Smooth muscle cell (in vitro differentiated cells): ENCODE data around the gene PRKG1. TPM values are rescaled to one million over a fixed set of nuclear protein-coding genes. Genes with fewer than 3 reads are reported as not detected.

ENCODE experiments used
- DNase-seq: peaks from one replicate; lab custom pipeline; 2025; ENCODE audit not compliant: unreplicated experiment; lab: John Stamatoyannopoulos, UW
- H2AFZ ChIP-seq: fragments of 200-600 bp; sonication (generic); 2 replicates; pipeline ENCODE4 v1.6.0; 2016; ENCODE audit warnings: antibody characterized with exemption, low read depth, mild to moderate bottlenecking
- H3F3A ChIP-seq: fragments of 200-600 bp; sonication (generic); 2 replicates; pipeline ENCODE4 v1.6.0; 2017; ENCODE audit warnings: antibody characterized with exemption, low read depth
- H3K27ac ChIP-seq: fragments of 200-600 bp; sonication (generic); 2 replicates; pipeline ENCODE4 v1.5.1; 2016; ENCODE audit warnings: low read depth, mild to moderate bottlenecking
- H3K27me3 ChIP-seq: fragments of 200-600 bp; sonication (generic); 2 replicates; pipeline ENCODE4 v1.6.1; 2016; ENCODE audit warnings: low read depth, mild to moderate bottlenecking
- H3K36me3 ChIP-seq: fragments of 200-600 bp; sonication (generic); 2 replicates; pipeline ENCODE4 v1.5.1; 2016; ENCODE audit warnings: low read depth
- H3K4me1 ChIP-seq: fragments of 200-600 bp; sonication (generic); 2 replicates; pipeline ENCODE4 v1.5.1; 2016; ENCODE audit warnings: low read depth
- H3K4me2 ChIP-seq: fragments of 200-600 bp; sonication (generic); 2 replicates; pipeline ENCODE4 v1.6.0; 2016; ENCODE audit warnings: mild to moderate bottlenecking
- H3K4me3 ChIP-seq: fragments of 200-600 bp; sonication (generic); 2 replicates; pipeline ENCODE4 v1.5.1; 2016; ENCODE audit warnings: mild to moderate bottlenecking
- H3K79me2 ChIP-seq: fragments of 200-600 bp; sonication (generic); 2 replicates; pipeline ENCODE4 v1.6.0; 2016; ENCODE audit warnings: low read depth, mild to moderate bottlenecking
- H3K9ac ChIP-seq: fragments of 200-600 bp; sonication (generic); 2 replicates; pipeline ENCODE4 v1.6.0; 2016; ENCODE audit warnings: low read depth
- H3K9me3 ChIP-seq: fragments of 200-600 bp; sonication (generic); replicated peaks from 2 replicates; pipeline ENCODE4 v1.5.1; 2016; ENCODE audit warnings: low read depth
- H4K20me1 ChIP-seq: fragments of 200-600 bp; sonication (generic); 2 replicates; pipeline ENCODE4 v1.6.0; 2016; ENCODE audit warnings: low read depth
- WGBS: methylation state at CpG from one replicate; pipeline ENCODE4 v1.1.7; 2016; ENCODE audit warnings: low lambda C conversion rate; 5-methylcytosine and 5-hydroxymethylcytosine counted together
- polyA plus RNA-seq: library from polyadenylated mRNA; unstranded; fragments of >200 nt; fragmentation: Nextera tagmentation; extraction: Ambion mirVana; gene quantifications from 2 replicates; pipeline ENCODE4 v1.2.1, GENCODE V29; 2016
- total RNA-seq: library from RNA; depleted of rRNA; stranded (reverse); fragments of >200 nt; gene quantifications from 2 replicates; pipeline ENCODE4 v1.2.3, GENCODE V29; 2014
- TF ChIP-seq, protein P1 (sequence below): fragments of 200-600 bp; sonication (generic); IDR thresholded peaks from 2 replicates; pipeline ENCODE4 v1.5.1; 2017; ENCODE audit warnings: borderline replicate concordance, mild to moderate bottlenecking, antibody characterized with exemption; ENCODE audit not compliant: insufficient read depth, poor library complexity, severe bottlenecking

PRKG1 gene
- total and polyA plus RNA-seq, 2 experiments from 2014 or later = 7.2 to 13.4 TPM

DNA sequence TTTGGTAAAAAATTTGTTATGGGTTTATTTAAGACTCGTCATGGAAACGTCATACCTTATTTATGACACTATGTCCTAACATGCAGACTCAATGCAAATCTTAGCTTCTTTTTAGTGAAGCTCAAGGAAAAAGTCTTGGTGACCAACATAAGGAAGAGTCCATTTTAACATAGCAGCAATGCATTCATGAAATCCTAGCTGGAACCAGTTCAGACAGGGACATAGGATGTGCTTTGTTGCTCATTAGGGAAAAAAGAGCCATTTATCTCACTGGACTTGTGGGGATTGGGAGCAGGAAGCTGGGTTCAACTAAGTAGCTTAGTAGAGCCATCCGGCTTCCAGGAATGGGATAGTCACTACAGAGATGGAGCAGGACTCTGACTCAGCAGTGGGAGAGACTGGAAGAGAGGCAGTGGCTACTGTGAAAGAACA is 1139.0 kb downstream of the PRKG1 start:
- no peaks in the 10 kb centered on the region for H4K20me1 ChIP-seq
- peak overlapping the region; percentile 5 for H3K4me2 ChIP-seq
- H3K4me3 ChIP-seq = no peak overlapping the region
- peak overlapping the region; percentile 2 for H2AFZ ChIP-seq
- 36% methylated on average over 3 of the region's 3 CpGs for WGBS
- peak overlapping the region; percentile 19 for H3K9ac ChIP-seq
- no peak for DNase-seq
- no peaks in the 10 kb centered on the region for H3K27me3 ChIP-seq
- H3K27ac ChIP-seq = peak overlapping the region; percentile 87
- peaks cover 13% of the 10 kb centered on the region for H3F3A ChIP-seq
- TF ChIP-seq, protein P1, sequence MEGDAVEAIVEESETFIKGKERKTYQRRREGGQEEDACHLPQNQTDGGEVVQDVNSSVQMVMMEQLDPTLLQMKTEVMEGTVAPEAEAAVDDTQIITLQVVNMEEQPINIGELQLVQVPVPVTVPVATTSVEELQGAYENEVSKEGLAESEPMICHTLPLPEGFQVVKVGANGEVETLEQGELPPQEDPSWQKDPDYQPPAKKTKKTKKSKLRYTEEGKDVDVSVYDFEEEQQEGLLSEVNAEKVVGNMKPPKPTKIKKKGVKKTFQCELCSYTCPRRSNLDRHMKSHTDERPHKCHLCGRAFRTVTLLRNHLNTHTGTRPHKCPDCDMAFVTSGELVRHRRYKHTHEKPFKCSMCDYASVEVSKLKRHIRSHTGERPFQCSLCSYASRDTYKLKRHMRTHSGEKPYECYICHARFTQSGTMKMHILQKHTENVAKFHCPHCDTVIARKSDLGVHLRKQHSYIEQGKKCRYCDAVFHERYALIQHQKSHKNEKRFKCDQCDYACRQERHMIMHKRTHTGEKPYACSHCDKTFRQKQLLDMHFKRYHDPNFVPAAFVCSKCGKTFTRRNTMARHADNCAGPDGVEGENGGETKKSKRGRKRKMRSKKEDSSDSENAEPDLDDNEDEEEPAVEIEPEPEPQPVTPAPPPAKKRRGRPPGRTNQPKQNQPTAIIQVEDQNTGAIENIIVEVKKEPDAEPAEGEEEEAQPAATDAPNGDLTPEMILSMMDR = no peak
- peaks cover 25% of the 10 kb centered on the region for H3K4me1 ChIP-seq
- H3K79me2 ChIP-seq = no peaks in the 10 kb centered on the region
- H3K36me3 ChIP-seq = no peaks in the 10 kb centered on the region
- H3K9me3 ChIP-seq = no peaks in the 10 kb centered on the region

GRCh38 chr10:52215745-52216361 is 1141.6 kb downstream of the PRKG1 start:
- Histone ChIP-seq H3K9ac (no peak overlapping the region), H3F3A (peaks cover 13% of the 10 kb centered on the region), H3K79me2 (no peaks in the 10 kb centered on the region), H3K27ac (no peak overlapping the region), H3K4me3 (no peak overlapping the region), H2AFZ (peak overlapping the region; percentile 8), H3K9me3 (no peaks in the 10 kb centered on the region), H3K36me3 (no peaks in the 10 kb centered on the region), H3K4me2 (no peak overlapping the region), H4K20me1 (no peaks in the 10 kb centered on the region), H3K4me1 (peaks cover 25% of the 10 kb centered on the region), H3K27me3 (no peaks in the 10 kb centered on the region)
- no peak for DNase-seq
- TF ChIP-seq, protein P1 = peak; percentile 83

- TF ChIP-seq, protein P1 = no peak
- Histone ChIP-seq H3K4me3 (no peak overlapping the region), H3K9me3 (no peaks in the 10 kb centered on the region), H3K9ac (peak overlapping the region; percentile 2), H3K4me1 (peaks cover 23% of the 10 kb centered on the region), H3F3A (peaks cover 13% of the 10 kb centered on the region), H3K27me3 (no peaks in the 10 kb centered on the region), H3K79me2 (no peaks in the 10 kb centered on the region), H3K36me3 (no peaks in the 10 kb centered on the region), H4K20me1 (no peaks in the 10 kb centered on the region), H3K4me2 (peak overlapping the region; percentile 35), H2AFZ (peak overlapping the region; percentile 55), H3K27ac (peak overlapping the region; percentile 36)
- DNase-seq = no peak
- 12% methylated on average over 2 of the region's 2 CpGs for WGBS
Measured at GRCh38 chr10:52216852-52217251, 1142.6 kb downstream of the PRKG1 start.

GRCh38 chr10:52217531-52217930 is 1143.2 kb downstream of the PRKG1 start:
- Histone ChIP-seq H3K4me1 (peaks cover 16% of the 10 kb centered on the region), H2AFZ (no peak overlapping the region), H3K27ac (peak overlapping the region; percentile 36), H3K4me2 (no peak overlapping the region), H3K36me3 (no peaks in the 10 kb centered on the region), H3K9me3 (no peaks in the 10 kb centered on the region), H3K9ac (no peak overlapping the region), H3K79me2 (no peaks in the 10 kb centered on the region), H3F3A (peaks cover 6% of the 10 kb centered on the region), H3K27me3 (no peaks in the 10 kb centered on the region), H4K20me1 (no peaks in the 10 kb centered on the region), H3K4me3 (no peak overlapping the region)
- 100% methylated on average over 1 of the region's 1 CpG for WGBS
- DNase-seq = no peak
- TF ChIP-seq, protein P1 = no peak
